Coronary artery (tissue), 2 donors: ENCODE data around the gene FCRL6.

Experiments
- DNase-seq: peaks from one replicate; pipeline ENCODE4 v3.0.0-alpha.2; 2017; ENCODE audit warnings: low spot score
- H3K27ac ChIP-seq, 2 donors: fragments of 200-600 bp; sonication (generic); one replicate each; pipeline ENCODE4 v1.5.1; 2016 to 2019
- H3K4me3 ChIP-seq: fragments of 200-600 bp; sonication (generic); 2 replicates; pipeline ENCODE4 v1.5.1; 2016; ENCODE audit warnings: mild to moderate bottlenecking, moderate library complexity
- TF ChIP-seq, protein P1 (sequence below): fragments of 200-600 bp; sonication (generic); IDR thresholded peaks from one replicate; pipeline ENCODE4 v1.5.1; 2019; ENCODE audit warnings: antibody characterized with exemption

The FCRL6 gene

DNA sequence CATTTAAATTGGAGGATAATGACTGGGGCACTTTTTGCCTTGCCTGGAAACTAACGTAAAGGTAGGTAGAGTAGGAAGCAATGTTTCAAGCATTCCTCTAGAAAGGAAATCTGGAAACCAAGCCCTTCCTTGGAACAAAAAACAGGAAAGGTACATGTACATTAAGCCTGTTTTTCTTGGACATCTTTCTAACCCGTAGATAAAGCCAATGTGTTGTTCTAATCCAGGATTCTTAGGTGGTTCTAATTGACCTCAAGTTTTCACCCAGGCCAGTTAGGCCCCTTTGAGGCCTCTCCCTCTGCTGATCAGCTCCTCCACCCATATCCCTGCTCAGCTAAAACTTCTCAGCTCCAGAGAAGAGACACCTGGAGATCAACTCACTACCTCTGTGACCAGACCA lies 27.7 kb upstream of the FCRL6 start:
- peak overlapping the region in 1 of 2 donors; percentile 17 for H3K27ac ChIP-seq
- TF ChIP-seq, protein P1, sequence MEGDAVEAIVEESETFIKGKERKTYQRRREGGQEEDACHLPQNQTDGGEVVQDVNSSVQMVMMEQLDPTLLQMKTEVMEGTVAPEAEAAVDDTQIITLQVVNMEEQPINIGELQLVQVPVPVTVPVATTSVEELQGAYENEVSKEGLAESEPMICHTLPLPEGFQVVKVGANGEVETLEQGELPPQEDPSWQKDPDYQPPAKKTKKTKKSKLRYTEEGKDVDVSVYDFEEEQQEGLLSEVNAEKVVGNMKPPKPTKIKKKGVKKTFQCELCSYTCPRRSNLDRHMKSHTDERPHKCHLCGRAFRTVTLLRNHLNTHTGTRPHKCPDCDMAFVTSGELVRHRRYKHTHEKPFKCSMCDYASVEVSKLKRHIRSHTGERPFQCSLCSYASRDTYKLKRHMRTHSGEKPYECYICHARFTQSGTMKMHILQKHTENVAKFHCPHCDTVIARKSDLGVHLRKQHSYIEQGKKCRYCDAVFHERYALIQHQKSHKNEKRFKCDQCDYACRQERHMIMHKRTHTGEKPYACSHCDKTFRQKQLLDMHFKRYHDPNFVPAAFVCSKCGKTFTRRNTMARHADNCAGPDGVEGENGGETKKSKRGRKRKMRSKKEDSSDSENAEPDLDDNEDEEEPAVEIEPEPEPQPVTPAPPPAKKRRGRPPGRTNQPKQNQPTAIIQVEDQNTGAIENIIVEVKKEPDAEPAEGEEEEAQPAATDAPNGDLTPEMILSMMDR, result no peak
- DNase-seq, result no peak
- no peak overlapping the region for H3K4me3 ChIP-seq

DNA sequence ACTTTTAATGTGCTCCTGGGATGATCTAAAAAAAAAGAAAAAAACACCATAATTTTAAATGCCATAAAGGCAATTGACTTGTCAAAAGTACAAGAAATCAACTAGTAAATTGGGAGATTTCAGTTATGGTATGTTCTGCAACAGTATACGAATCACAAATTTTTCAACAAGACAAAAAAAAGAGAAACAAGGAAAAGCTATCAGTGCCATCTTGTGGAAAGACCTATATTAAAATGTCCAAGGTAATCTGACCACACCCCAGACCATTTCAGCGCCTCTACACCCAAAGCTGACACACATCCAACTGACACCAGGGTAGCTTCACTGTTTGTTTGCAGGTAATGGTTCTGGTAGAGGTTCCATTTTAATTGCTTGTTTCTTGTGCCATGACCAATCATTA lies 26.4 kb upstream of the FCRL6 start:
- TF ChIP-seq, protein P1, result no peak
- no peak overlapping the region for H3K27ac ChIP-seq
- no peak overlapping the region for H3K4me3 ChIP-seq
- DNase-seq, result no peak

DNA sequence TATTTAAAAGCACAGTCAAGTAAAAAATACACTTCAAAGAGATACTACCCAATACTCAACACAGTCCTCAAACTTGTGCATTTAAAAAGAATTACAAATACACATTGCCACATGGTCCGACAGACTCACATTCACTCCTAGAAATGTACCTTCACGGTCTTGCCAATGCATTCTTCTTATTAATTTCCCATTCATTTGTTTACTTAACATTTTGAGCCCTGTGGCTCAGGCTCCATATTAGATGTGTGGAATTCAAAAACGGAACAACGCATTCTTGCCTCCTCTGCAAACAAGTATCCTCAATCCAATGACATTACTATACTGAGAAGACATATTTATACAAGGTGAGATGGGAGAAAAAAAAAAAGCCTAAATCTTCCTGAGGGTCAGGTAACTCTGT lies 23.9 kb upstream of the FCRL6 start:
- H3K27ac ChIP-seq, result no peak overlapping the region

DNA sequence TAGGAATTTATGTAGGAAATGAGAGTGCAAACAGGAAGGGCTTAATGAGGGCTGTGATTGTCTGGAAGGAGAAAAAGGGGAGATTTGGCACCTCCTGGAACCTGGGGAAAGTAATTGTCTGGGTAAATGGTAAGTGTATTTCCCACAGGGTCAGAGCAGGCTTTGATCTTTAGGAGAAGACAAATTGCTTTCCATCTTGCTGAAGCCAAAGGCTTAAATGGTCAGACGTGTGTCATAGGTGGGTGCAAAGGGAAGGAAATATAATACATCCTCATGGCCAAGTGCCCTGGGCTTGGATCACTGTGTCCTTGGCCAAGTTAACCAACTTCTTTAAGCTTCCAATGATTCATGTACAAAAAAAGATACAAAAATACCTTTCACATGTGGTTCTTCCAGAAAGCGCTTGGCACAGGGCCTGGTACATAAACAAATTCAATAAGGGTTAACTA lies 22.7 kb upstream of the FCRL6 start:
- TF ChIP-seq, protein P1, result no peak
- peak overlapping the region in 1 of 2 donors; percentile 12 for H3K27ac ChIP-seq
- H3K4me3 ChIP-seq, result no peak overlapping the region
- DNase-seq, result no peak

More for the DNA sequence above, 23.9 kb upstream of the FCRL6 start:
- TF ChIP-seq, protein P1, result no peak
- DNase-seq, result no peak
- H3K4me3 ChIP-seq, result no peak overlapping the region

DNA sequence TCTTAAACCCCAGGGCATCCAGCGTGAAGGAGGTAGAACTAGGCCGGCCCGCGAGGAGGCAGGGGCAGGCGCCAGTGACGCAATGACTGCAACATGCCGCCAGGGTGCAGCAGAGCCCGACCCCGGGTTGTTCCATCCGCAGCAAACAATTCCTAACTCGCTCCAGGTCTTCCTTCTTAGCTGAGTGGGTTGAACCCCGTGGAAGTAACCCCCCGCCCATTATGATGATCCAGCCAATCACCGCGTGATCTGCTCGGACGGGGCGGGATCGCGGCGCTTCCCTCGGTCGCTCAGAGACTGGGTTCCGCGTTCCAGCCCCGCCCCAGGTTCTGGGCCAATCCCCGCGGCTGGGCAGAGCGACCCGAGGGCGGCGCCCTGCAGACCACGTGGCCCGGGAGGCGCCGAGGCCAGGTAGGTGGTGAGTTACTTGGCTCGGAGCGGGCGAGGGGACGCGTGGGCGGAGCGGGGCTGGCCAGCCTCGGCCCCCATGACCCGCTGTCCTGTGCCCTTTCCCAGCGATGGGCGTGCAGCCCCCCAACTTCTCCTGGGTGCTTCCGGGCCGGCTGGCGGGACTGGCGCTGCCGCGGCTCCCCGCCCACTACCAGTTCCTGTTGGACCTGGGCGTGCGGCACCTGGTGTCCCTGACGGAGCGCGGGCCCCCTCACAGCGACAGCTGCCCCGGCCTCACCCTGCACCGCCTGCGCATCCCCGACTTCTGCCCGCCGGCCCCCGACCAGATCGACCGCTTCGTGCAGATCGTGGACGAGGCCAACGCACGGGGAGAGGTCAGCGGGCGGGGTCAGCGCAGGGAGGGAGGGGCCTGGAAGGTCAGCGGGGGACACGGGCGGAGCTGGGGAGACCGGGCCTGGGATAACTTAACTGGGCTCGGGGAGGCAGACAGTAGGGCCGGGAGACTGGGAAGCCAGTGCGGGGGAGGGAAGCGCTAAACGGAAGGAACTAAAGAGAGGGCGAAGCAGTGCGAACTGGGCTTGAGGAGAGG lies 21.3 kb upstream of the FCRL6 start, which contains the start of gene DUSP23:
DUSP23 (plus strand) TSS at position 380 of the 1,000 bp plus-strand sequence; CDS start at position 519, 139 bp downstream.
- TF ChIP-seq, protein P1, result peak; percentile 93
- peak; percentile 99 for DNase-seq
- H3K27ac ChIP-seq, result peak within 1 kb of the TSS; percentile 11 to 86
- H3K4me3 ChIP-seq, result peak within 1 kb of the TSS; percentile 87

DNA sequence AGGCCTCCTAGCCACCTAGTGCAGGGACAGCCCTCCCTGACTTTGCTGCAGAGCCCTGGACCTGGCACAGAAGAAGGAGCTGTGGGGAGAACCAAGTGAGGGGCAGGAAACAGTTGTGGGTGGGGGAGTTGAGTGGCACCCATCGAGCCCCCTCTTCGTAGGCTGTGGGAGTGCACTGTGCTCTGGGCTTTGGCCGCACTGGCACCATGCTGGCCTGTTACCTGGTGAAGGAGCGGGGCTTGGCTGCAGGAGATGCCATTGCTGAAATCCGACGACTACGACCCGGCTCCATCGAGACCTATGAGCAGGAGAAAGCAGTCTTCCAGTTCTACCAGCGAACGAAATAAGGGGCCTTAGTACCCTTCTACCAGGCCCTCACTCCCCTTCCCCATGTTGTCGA lies 20.2 kb upstream of the FCRL6 start:
- DNase-seq, result no peak
- peak overlapping the region; percentile 87 for H3K4me3 ChIP-seq
- H3K27ac ChIP-seq, result peak overlapping the region in 1 of 2 donors; percentile 86
- TF ChIP-seq, protein P1, result no peak
